Effector memory CD4-positive, alpha-beta T cell (primary cell): Measurements from ENCODE around the gene ATXN7L1.

ENCODE experiments used
- DNase-seq, 3 donors: peaks; one replicate each; pipeline ENCODE4 v3.0.0-alpha.2; 2020
- H3K27ac ChIP-seq: 2 replicates; pipeline ENCODE4 v1.7.0; 2013; ENCODE audit warnings: mild to moderate bottlenecking, low read length, moderate library complexity; ENCODE audit not compliant: insufficient read depth, poor library complexity, severe bottlenecking
- H3K27me3 ChIP-seq: replicated peaks from 2 replicates; pipeline ENCODE4 v1.7.0; 2013; ENCODE audit warnings: mild to moderate bottlenecking, low read length; ENCODE audit not compliant: insufficient read depth, control insufficient read depth, poor library complexity, severe bottlenecking
- H3K36me3 ChIP-seq: 2 replicates; pipeline ENCODE4 v1.7.0; 2013; ENCODE audit warnings: mild to moderate bottlenecking, low read length, moderate library complexity; ENCODE audit not compliant: control insufficient read depth, insufficient read depth
- H3K4me1 ChIP-seq: 2 replicates; pipeline ENCODE4 v1.7.0; 2013; ENCODE audit warnings: low read length, mild to moderate bottlenecking; ENCODE audit not compliant: control insufficient read depth, insufficient read depth, poor library complexity, severe bottlenecking
- H3K4me3 ChIP-seq: 2 replicates; pipeline ENCODE4 v1.7.0; 2013; ENCODE audit warnings: low read length, low read depth, mild to moderate bottlenecking; ENCODE audit not compliant: insufficient read depth, poor library complexity, severe bottlenecking
- H3K9me3 ChIP-seq: 2 replicates; pipeline ENCODE4 v1.7.0; 2013; ENCODE audit warnings: mild to moderate bottlenecking, low read length, moderate library complexity; ENCODE audit not compliant: control insufficient read depth

The ATXN7L1 gene

GRCh38 chr7:105841866-105842265, 34.5 kb downstream of the ATXN7L1 start:
- Histone ChIP-seq H3K27me3 (no peaks in the 10 kb centered on the region), H3K36me3 (no peaks in the 10 kb centered on the region), H3K9me3 (no peaks in the 10 kb centered on the region), H3K27ac (no peak overlapping the region), H3K4me3 (no peak overlapping the region), H3K4me1 (no peaks in the 10 kb centered on the region)
- DNase-seq = no peak

- no peak for DNase-seq
- H3K9me3 ChIP-seq = no peaks in the 10 kb centered on the region
- no peak overlapping the region for H3K27ac ChIP-seq
- no peaks in the 10 kb centered on the region for H3K4me1 ChIP-seq
- no peak overlapping the region for H3K4me3 ChIP-seq
- no peaks in the 10 kb centered on the region for H3K27me3 ChIP-seq
- no peaks in the 10 kb centered on the region for H3K36me3 ChIP-seq
Measured at GRCh38 chr7:105840981-105841749, 35.2 kb downstream of the ATXN7L1 start.

- no peak overlapping the region for H3K27ac ChIP-seq
- no peaks in the 10 kb centered on the region for H3K27me3 ChIP-seq
- H3K9me3 ChIP-seq = no peaks in the 10 kb centered on the region
- H3K4me3 ChIP-seq = no peak overlapping the region
- no peak for DNase-seq
- no peaks in the 10 kb centered on the region for H3K4me1 ChIP-seq
- H3K36me3 ChIP-seq = no peaks in the 10 kb centered on the region
Measured at GRCh38 chr7:105839266-105839665, 37.1 kb downstream of the ATXN7L1 start.

GRCh38 chr7:105838627-105839231, 37.7 kb downstream of the ATXN7L1 start:
- no peaks in the 10 kb centered on the region for H3K9me3 ChIP-seq
- no peaks in the 10 kb centered on the region for H3K4me1 ChIP-seq
- DNase-seq = no peak
- no peaks in the 10 kb centered on the region for H3K27me3 ChIP-seq
- no peaks in the 10 kb centered on the region for H3K36me3 ChIP-seq
- no peak overlapping the region for H3K4me3 ChIP-seq
- H3K27ac ChIP-seq = no peak overlapping the region

- no peak for DNase-seq
- H3K36me3 ChIP-seq = no peaks in the 10 kb centered on the region
- H3K27ac ChIP-seq = no peak overlapping the region
- H3K4me1 ChIP-seq = no peaks in the 10 kb centered on the region
- no peak overlapping the region for H3K4me3 ChIP-seq
- no peaks in the 10 kb centered on the region for H3K27me3 ChIP-seq
- no peaks in the 10 kb centered on the region for H3K9me3 ChIP-seq
Measured at GRCh38 chr7:105837765-105838626, 38.4 kb downstream of the ATXN7L1 start.

- Histone ChIP-seq H3K4me3 (no peak overlapping the region), H3K4me1 (no peaks in the 10 kb centered on the region), H3K27me3 (no peaks in the 10 kb centered on the region), H3K9me3 (no peaks in the 10 kb centered on the region), H3K36me3 (no peaks in the 10 kb centered on the region), H3K27ac (no peak overlapping the region)
- no peak for DNase-seq
Measured at GRCh38 chr7:105835441-105835840, 41.0 kb downstream of the ATXN7L1 start.

- DNase-seq = no peak
- no peaks in the 10 kb centered on the region for H3K27me3 ChIP-seq
- H3K27ac ChIP-seq = no peak overlapping the region
- H3K9me3 ChIP-seq = no peaks in the 10 kb centered on the region
- H3K4me3 ChIP-seq = no peak overlapping the region
- H3K36me3 ChIP-seq = no peaks in the 10 kb centered on the region
- H3K4me1 ChIP-seq = no peaks in the 10 kb centered on the region
Measured at GRCh38 chr7:105831824-105832535, 44.4 kb downstream of the ATXN7L1 start.

- Histone ChIP-seq H3K9me3 (no peaks in the 10 kb centered on the region), H3K36me3 (no peaks in the 10 kb centered on the region), H3K4me3 (no peak overlapping the region), H3K4me1 (no peaks in the 10 kb centered on the region), H3K27me3 (no peaks in the 10 kb centered on the region), H3K27ac (no peak overlapping the region)
- DNase-seq = no peak
Measured at GRCh38 chr7:105831302-105831620, 45.1 kb downstream of the ATXN7L1 start.

- Histone ChIP-seq H3K4me3 (no peak overlapping the region), H3K4me1 (no peaks in the 10 kb centered on the region), H3K36me3 (no peaks in the 10 kb centered on the region), H3K27me3 (no peaks in the 10 kb centered on the region), H3K27ac (no peak overlapping the region), H3K9me3 (no peaks in the 10 kb centered on the region)
- no peak for DNase-seq
Measured at GRCh38 chr7:105830405-105831301, 45.7 kb downstream of the ATXN7L1 start.
